Measurements from ENCODE around the gene TRERF1.
"Not testable (repeated sequence)": the region's sequence is repeated elsewhere in the genome, so short reads cannot be mapped to it uniquely, and the experiment has no call there.

The TRERF1 gene

GRCh38 chr6:42239333-42239732 lies 212.4 kb downstream of the TRERF1 start:
- DNase-seq: no peak

DNA sequence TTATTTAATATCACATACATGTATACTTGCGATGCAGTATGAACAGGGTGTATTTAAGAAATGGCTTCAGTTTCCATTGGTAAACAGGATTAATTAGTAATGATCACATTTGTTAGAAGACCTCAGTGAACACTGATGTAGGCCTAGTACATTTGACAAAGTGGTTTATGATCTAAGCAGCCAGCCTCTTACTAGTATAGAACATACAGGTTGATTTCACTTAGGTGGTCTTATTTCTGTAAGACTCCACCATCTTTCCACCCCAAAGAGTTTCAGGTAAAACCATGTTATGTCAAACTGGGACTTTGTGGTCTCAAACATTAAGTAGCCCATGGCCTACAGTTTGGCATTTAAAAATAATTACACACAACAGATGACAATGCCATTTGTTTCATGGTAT lies 213.9 kb downstream of the TRERF1 start:
- no peak for DNase-seq

DNA sequence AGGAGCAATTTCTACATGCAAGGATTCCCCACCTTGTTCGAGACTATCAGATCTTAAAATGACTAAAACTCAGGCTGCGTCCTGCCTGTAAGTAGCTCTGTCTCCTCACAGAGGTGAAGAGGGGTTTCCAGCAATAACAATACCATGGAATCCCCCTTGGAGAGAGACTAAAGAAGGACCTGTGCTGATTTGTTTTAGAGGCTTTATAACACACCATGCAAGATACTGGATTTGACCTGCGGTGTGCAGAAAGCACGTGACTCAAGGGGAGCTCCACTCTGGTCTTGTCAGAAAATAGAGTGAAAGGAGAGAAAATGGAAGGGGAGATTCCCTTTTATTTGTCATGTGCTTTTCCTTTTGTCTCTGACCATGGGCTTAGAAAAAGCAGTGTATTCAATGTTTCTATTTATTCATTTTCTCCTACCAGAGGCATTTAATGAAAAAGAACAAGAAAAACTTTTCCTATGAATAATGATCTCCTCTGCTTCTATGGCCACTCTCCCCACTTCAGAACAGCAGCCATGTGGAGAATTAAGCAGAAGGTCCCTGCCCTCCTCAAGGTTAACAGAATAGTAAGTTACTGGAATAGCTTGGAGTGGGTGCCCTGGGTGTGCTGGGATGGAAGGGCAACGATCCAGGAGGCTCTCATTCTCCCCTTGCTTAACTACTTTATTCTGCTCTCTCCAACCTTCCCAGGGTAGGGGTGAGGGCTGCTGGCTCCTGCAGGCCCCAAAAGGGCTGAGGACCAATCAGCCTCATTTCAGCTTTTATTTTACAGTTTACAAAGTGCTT lies 214.8 kb downstream of the TRERF1 start:
- DNase-seq: no peak

- no peak for DNase-seq
Observed at GRCh38 chr6:42236030-42236429, 215.7 kb downstream of the TRERF1 start.

- DNase-seq: no peak
Observed at GRCh38 chr6:42232035-42232434, 219.7 kb downstream of the TRERF1 start.

DNA sequence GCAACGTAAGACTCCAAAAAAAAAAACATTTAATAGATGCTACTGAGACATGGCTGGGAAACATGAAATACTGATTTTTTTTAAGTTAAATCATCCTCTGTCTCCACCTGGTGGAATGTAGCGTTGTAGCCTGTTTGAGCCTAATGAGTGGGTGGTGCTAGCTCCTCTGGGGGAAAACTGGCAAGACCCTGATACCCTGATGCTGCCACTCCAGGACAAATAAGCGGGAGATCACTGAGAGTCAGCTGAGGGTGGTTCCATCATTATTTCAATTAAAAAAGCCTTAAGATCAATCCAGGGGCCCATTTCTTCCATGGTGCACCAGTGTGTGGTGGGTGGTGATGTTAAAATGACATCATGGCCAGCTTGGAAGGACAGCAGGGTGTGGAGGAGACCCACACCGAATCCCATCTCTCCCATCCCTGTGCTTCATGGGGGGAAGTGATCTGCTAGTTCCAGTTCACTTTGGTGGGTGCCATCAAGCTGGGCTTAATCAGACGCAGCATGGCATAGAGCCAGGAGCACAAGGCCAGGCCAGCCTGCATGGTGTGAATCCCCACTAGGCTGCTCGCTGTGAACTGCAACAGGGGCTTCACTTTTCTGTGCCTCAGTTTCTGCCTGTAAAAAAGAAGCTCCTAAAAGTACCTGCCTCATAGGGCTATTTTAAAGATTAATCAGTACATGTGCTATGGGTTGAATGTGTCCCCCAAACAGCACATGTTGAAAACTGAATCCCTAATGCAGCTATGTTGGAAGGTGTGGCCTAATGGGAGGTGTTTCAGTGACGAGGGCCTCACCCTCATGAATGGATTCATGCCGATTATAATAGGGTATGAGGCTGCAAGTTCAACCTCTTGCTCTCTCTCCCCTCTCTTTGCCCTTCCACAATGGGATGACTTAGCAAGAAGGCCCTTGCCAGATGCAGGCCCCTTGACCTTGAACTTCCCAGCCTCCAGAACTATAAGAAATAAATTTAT lies 221.1 kb downstream of the TRERF1 start:
- DNase-seq: no peak

DNA sequence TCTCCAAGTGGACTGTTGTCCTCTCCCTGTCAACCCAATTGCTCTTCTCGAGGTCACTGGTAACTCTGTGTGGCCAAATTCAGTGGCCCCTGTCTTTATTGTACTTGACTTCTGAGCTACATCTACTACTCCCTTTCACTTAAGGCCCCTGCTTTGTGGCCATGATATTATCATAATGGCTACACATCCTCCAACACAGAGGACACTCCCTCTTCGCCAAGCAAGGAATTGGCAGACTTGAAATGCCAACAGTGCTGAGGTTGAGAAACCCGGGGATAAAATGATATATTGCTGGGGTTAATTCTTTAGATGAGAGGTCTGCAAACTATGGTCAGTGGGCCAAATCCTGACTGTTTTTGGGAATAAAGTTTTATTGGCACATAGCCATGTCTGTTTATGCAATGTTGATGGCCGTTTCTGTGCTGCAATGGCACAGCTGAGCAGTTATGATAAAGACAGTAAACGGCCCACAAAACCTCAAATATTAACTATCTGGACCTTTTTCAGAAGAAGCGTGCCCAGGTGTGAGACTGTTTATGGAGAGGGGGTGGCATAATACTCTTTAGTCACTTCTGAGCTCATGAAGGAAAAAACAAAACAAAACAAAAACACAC lies 222.1 kb downstream of the TRERF1 start:
- DNase-seq: no peak

DNA sequence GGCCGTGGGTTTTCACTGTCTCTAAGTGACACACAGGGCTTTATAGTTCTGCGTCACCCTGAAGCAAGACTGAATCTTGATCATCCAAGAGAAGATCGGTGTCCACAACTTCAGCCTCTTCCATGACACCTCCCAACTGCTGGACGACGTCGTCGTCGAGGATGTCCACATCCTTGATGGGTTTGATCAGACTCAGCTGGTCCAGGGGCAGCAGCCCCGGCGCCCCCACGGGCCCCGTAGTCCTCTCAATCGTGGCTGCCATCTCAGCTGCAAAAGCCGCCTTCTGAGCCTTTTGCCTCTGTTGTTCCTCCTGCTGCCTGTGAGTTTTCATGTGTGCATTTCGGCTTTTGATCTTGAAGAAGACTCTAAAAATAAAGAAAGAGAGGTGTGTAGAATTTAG lies 223.4 kb downstream of the TRERF1 start:
- no peak for DNase-seq

- no peak for DNase-seq
Observed at GRCh38 chr6:42227173-42227850, 224.4 kb downstream of the TRERF1 start.

DNA sequence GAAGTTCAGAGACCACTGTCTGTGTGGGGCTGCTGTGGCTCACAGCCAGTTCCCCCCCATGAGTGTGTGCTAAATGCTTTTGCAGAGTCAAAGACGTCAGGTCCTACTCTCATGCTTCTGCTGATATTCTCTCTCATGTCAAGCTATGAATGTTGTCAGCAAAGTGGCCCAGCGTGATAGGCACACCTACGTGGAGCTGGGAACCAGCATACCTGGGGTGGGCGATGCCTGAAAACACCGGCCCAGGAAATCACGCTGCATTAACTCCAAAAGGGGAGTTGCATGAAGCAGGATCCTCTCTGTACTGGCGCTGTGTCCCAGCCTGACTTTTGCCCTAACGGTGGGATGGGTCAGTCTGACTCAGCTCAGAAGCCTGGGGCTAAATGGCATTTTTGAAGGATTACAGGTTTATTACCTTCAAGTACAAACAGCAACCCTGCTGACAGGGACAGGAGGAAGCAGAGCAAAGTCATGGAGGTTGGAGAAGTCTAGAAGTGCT lies 225.0 kb downstream of the TRERF1 start:
- no peak for DNase-seq

- no peak for DNase-seq
Observed at GRCh38 chr6:42226161-42226611, 225.5 kb downstream of the TRERF1 start.

GRCh38 chr6:42225419-42225818 lies 226.3 kb downstream of the TRERF1 start:
- DNase-seq: no peak

GRCh38 chr6:42225029-42225339 lies 226.7 kb downstream of the TRERF1 start:
- no peak for DNase-seq

DNA sequence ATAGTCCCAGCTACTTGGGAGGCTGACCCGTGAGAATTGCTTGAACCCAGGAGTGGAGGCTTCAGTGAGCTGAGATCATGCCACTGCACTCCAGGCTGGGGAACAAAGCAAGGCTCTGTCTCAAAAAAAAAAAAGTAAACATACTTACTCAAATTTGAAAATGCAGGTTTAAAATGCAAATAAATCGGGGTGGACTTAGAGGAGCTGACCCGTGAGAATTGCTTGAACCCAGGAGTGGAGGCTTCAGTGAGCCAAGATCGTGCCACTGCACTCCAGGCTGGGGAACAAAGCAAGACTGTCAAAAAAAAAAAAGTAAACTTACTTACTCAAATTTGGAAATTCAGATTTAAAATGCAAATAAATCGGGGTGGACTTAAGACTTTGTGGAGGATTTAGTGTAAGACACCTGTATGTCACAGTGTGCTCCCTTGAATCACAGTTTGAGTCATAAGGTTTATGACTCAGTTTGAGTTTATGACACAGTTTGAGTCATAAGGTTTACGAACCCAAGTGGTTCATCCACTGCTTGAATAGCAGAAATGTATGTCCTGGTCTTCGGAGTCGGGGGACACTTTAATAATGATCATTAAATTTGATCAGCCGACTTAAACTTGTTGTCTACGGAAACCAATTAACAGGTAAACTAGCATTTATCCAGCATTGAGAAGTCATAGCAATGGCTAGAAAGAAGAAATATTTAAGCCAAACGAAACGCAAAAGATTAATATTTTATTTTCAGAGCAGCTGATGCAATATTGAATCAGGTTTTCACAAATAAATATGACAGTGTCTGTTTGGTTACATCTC lies 227.3 kb downstream of the TRERF1 start:
- DNase-seq: no peak

GRCh38 chr6:42222448-42222847 lies 229.3 kb downstream of the TRERF1 start:
- no peak for DNase-seq

- no peak for DNase-seq
Observed at GRCh38 chr6:42221546-42221945, 230.2 kb downstream of the TRERF1 start.

DNA sequence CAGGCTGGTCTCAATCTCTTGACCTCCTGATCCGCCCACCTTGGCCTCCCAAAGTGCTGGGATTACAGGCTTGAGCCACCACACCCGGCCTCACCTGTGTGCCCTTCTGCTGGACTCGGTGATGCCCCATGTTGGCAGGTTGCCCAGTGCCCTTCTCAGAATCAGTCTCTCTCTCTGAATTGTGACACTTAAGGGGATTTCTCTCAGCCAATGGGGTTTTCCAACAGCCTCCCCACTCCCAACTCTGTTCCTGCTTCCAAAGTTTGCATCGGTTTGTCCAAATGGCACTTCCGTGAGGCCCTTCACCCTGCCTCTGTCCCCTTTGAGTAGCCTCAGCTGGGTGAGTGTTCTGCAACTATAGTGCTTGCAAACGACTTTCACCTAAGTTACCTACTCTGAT lies 230.9 kb downstream of the TRERF1 start:
- DNase-seq: no peak

DNA sequence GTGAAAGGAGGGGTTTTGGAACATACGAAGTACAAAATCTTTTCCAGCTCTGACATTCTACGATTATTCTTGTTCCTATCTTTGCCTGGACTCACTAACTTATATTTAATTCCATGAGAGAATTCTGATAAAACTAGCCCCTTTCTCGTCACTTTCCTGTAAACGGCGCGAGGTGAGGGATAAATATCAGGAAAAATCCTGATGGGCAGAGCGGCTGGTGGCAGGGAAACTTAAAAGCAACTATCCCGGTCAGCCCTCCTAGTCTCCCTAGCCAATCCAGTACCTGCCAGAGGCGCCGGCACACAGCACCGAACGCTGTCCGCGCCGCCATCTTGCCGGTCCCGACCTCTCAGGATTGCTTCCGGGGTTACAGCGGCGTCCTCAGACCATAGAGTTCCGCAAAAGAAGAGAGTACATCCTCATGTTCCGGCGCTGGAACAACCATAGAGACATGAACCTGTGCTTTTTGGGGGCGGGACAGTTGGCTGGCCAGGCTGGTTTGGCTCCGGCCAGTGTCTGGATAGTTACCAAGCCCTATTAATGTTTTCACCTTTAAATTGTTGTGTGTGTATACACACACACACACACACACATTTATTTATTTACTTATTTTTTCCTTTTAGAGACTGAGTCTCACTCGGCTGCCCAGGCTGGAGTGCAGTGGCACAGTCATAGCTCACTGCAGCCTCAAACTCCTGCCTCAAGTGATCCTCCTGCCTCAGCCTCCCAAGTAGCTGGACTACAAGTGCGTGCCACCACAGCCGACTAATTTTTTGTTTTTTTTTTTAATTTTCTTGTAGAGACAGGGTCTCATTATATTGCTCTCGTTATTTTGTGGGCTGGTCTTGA lies 234.0 kb downstream of the TRERF1 start, which contains the start of gene MRPS10:
Gene MRPS10, minus strand, starts transcription at position 343 of the 849 bp plus-strand sequence. Its CDS starts 12 bp downstream, at position 331.
- peak; percentile 91 for DNase-seq

GRCh38 chr6:42217157-42217518 lies 234.6 kb downstream of the TRERF1 start:
- no peak for DNase-seq

- not testable (repeated sequence) for DNase-seq
Observed at GRCh38 chr6:42216495-42216894, 235.2 kb downstream of the TRERF1 start.

DNA sequence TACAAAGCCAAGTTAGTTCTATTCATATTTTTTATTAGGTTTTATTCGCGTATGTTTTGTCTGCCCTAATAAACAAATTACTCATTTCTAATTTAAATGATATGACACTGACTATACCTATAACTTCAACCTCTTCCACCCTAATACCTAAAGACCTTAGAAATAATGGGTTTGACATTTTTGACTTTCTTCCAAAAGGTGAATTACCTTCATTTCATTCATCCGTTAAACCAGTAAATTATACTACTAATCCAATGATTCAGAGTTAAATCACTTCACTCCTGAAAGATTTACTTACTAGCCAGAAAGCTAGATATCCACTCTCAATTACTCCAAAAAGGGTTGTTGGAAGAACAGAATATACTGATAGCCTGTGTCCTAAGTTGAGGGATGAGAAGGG lies 239.3 kb downstream of the TRERF1 start:
- DNase-seq: no peak
